GM10266 (cell line): ENCODE measurements around the gene IGF2BP2.
"Not testable (repeated sequence)": the region's sequence is repeated elsewhere in the genome, so short reads cannot be mapped to it uniquely, and the experiment has no call there.

Experiments
- DNase-seq: peaks from one replicate; pipeline ENCODE4 v3.0.0; 2012; ENCODE audit errors: extremely low spot score
- TF ChIP-seq, protein P1 (sequence below): IDR thresholded peaks from 2 replicates; pipeline ENCODE4 v1.5.1; 2012; ENCODE audit warnings: mild to moderate bottlenecking, low read depth; ENCODE audit not compliant: control insufficient read depth, insufficient read depth; ENCODE audit errors: missing control alignments

IGF2BP2 gene

DNA sequence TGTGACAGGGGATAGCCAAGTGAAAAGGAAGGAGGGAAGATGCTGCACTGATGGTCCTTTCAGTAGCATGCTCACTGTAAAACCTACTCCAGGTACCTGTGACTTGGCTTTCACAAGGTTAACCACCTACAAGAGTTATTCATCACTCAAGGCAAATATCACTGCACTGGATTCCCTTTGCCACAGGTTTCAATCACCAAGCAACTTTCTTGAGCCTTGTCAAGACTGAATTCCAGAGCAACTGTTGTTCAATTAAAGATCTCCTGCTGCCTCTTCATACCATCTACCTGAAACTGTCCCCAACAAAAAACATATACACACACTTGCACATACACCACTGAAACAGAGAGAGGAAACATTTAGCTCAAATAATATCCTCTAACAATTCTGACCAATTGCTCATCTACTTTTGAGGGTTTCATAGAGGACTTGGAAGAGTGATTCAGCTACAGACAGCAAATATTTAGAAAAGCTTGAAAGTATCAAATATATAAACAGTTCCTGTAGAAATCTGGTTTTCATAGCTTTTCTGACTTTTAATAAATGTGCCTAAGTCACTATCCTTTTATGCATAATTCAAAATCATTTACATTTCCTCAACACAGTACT is 6.5 kb downstream of the IGF2BP2 start:
- no peak for DNase-seq
- TF ChIP-seq, protein P1, sequence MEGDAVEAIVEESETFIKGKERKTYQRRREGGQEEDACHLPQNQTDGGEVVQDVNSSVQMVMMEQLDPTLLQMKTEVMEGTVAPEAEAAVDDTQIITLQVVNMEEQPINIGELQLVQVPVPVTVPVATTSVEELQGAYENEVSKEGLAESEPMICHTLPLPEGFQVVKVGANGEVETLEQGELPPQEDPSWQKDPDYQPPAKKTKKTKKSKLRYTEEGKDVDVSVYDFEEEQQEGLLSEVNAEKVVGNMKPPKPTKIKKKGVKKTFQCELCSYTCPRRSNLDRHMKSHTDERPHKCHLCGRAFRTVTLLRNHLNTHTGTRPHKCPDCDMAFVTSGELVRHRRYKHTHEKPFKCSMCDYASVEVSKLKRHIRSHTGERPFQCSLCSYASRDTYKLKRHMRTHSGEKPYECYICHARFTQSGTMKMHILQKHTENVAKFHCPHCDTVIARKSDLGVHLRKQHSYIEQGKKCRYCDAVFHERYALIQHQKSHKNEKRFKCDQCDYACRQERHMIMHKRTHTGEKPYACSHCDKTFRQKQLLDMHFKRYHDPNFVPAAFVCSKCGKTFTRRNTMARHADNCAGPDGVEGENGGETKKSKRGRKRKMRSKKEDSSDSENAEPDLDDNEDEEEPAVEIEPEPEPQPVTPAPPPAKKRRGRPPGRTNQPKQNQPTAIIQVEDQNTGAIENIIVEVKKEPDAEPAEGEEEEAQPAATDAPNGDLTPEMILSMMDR, result no peak

GRCh38 chr3:185815391-185816282 is 9.2 kb downstream of the IGF2BP2 start:
- TF ChIP-seq, protein P1, result no peak
- no peak for DNase-seq

DNA sequence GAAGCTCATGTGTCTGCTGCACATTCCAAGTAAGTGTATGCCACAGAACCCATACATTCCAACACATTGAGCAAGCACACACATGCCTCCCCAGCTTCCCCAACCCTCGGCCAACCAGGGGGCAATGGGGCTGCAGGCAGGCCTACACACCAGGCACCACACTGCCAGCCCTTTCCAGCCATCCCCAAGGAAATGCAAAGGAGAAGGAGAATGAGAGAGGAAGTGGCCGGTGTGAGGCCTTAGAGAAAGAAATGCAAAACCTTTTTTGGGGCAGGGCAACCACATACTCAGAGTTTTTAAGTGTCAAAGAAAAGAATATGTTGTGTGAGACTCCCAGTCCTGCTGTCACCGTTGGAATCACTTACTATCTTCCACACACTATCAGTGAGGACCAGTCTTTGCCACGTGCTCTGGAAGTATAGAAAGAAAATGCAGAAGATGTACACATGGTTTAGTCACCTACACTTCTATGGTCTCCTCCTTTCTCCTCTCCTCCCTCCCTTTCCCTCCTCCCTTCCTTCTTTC is 11.1 kb downstream of the IGF2BP2 start:
- no peak for DNase-seq
- TF ChIP-seq, protein P1, result no peak

GRCh38 chr3:185813205-185813604 is 11.6 kb downstream of the IGF2BP2 start:
- DNase-seq, result no peak
- TF ChIP-seq, protein P1, result no peak

GRCh38 chr3:185807445-185808068 is 17.3 kb downstream of the IGF2BP2 start:
- TF ChIP-seq, protein P1, result no peak
- DNase-seq, result no peak

DNA sequence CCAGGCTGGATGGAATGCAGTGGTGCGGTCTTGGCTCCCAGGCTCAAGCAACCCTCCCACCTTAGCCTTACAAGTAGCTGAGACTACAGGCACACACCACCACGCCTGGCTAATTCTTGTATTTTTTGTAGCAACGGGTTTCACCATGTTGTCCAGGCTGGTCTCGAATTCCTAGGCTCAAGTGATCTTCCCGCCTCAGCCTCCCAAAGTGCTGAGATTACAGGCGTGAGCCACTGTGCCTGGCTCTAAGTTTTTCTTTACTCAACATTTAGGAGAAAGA is 26.1 kb downstream of the IGF2BP2 start:
- DNase-seq, result not testable (repeated sequence)

DNA sequence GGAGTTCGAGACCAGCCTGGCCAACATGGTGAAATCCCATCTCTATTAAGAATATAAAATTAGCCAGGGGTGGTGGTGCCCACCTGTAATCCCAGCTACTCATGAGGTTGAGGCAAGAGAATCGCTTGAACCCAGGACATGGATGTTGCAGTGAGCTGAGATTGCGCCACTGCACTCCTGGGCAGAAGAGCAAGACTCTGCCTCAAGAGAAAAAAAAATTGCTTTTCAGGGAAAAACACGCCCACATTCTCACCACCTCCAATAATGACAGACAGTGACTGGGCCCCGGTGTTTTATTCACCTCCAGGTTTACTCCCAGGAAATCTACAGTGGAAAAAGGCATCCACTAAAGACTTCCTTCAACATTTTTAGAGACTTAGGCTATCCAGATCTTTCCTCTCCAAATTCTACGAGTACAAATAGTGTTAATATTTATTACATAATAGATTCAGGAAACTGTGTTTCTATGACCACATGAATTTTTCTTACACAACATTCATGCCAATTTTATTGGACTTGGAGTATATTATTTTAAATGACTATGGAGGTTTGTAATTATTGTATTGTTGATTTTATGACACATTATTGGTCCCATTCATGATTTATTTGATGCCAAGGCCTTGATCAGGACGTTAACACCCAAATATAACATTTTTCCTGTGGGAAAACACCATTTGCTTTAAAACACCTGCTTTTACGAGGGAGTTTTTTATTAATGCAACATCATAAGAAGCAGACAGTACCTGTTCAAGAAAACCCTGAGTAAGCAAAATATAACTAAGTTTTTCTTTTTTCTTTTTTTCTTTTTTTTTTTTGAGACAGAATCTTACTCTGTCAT is 26.6 kb downstream of the IGF2BP2 start:
- TF ChIP-seq, protein P1, result no peak
- DNase-seq, result no peak
